ENCODE results near the gene CLCA1.

CLCA1 gene

GRCh38 chr1:86423873-86424272, 44.9 kb upstream of the CLCA1 start, which contains the start of gene CLCA2:
CLCA2 (plus strand) TSS chr1:86424171; CDS start chr1:86424248, 77 bp downstream.
- H3K4me2 ChIP-seq (ENCODE audit: low read length) = no peak within 1 kb of the TSS
- TF ChIP-seq CTCF (IDR thresholded peaks at IDR 0.05) = no peak
- no peak within 1 kb of the TSS for H3K9ac ChIP-seq
- H3K27ac ChIP-seq = peak within 1 kb of the TSS; percentile 24
- no peaks in the 10 kb centered on the region for H3K79me2 ChIP-seq
- no peaks in the 10 kb centered on the region for H3K4me1 ChIP-seq
- no peaks in the 10 kb centered on the region for H3K9me3 ChIP-seq (ENCODE audit: control insufficient read depth, low read length)
- no peaks in the 10 kb centered on the region for H3K27me3 ChIP-seq (ENCODE audit: control insufficient read depth, insufficient read depth, low read length)
- H2AFZ ChIP-seq = no peak within 1 kb of the TSS
- H3K4me3 ChIP-seq (ENCODE audit: low read depth, low read length) = no peak within 1 kb of the TSS
- no peaks in the 10 kb centered on the region for H3K36me3 ChIP-seq (ENCODE audit: control insufficient read depth, insufficient read depth, low read length)

GRCh38 chr1:86429122-86429725, 39.5 kb upstream of the CLCA1 start:
- no peaks in the 10 kb centered on the region for H3K27me3 ChIP-seq (ENCODE audit: control insufficient read depth, insufficient read depth, low read length)
- peak overlapping the region; percentile 80 for H3K27ac ChIP-seq
- H3K4me2 ChIP-seq (ENCODE audit: low read length) = peak overlapping the region; percentile 54
- H3K4me3 ChIP-seq (ENCODE audit: low read depth, low read length) = no peak overlapping the region
- H3K9ac ChIP-seq = no peak overlapping the region
- TF ChIP-seq CTCF (IDR thresholded peaks at IDR 0.05) = no peak
- H3K4me1 ChIP-seq = peaks cover 10% of the 10 kb centered on the region
- H3K9me3 ChIP-seq (ENCODE audit: control insufficient read depth, low read length) = no peaks in the 10 kb centered on the region
- peak overlapping the region; percentile 38 for H2AFZ ChIP-seq
- H3K79me2 ChIP-seq = no peaks in the 10 kb centered on the region
- H3K36me3 ChIP-seq (ENCODE audit: control insufficient read depth, insufficient read depth, low read length) = no peaks in the 10 kb centered on the region

GRCh38 chr1:86429835-86430234, 38.9 kb upstream of the CLCA1 start:
- Histone ChIP-seq H3K4me1 (peaks cover 10% of the 10 kb centered on the region), H2AFZ (peak overlapping the region; percentile 56), H3K4me3 (ENCODE audit: low read depth, low read length) (no peak overlapping the region), H3K36me3 (ENCODE audit: control insufficient read depth, insufficient read depth, low read length) (no peaks in the 10 kb centered on the region), H3K79me2 (no peaks in the 10 kb centered on the region), H3K9me3 (ENCODE audit: control insufficient read depth, low read length) (no peaks in the 10 kb centered on the region), H3K4me2 (ENCODE audit: low read length) (peak overlapping the region; percentile 54), H3K9ac (no peak overlapping the region), H3K27me3 (ENCODE audit: control insufficient read depth, insufficient read depth, low read length) (no peaks in the 10 kb centered on the region), H3K27ac (peak overlapping the region; percentile 80)
- no peak for TF ChIP-seq CTCF (IDR thresholded peaks at IDR 0.05)

GRCh38 chr1:86430376-86430775, 38.4 kb upstream of the CLCA1 start:
- TF ChIP-seq CTCF (IDR thresholded peaks at IDR 0.05) = no peak
- peak overlapping the region; percentile 56 for H2AFZ ChIP-seq
- no peak overlapping the region for H3K9ac ChIP-seq
- no peaks in the 10 kb centered on the region for H3K27me3 ChIP-seq (ENCODE audit: control insufficient read depth, insufficient read depth, low read length)
- peak overlapping the region; percentile 80 for H3K27ac ChIP-seq
- H3K79me2 ChIP-seq = no peaks in the 10 kb centered on the region
- H3K36me3 ChIP-seq (ENCODE audit: control insufficient read depth, insufficient read depth, low read length) = no peaks in the 10 kb centered on the region
- H3K4me2 ChIP-seq (ENCODE audit: low read length) = peak overlapping the region; percentile 54
- no peaks in the 10 kb centered on the region for H3K9me3 ChIP-seq (ENCODE audit: control insufficient read depth, low read length)
- peaks cover 10% of the 10 kb centered on the region for H3K4me1 ChIP-seq
- H3K4me3 ChIP-seq (ENCODE audit: low read depth, low read length) = no peak overlapping the region

- Histone ChIP-seq H3K79me2 (no peaks in the 10 kb centered on the region), H3K27me3 (ENCODE audit: control insufficient read depth, insufficient read depth, low read length) (no peaks in the 10 kb centered on the region), H3K4me3 (ENCODE audit: low read depth, low read length) (no peak overlapping the region), H3K27ac (no peak overlapping the region), H2AFZ (no peak overlapping the region), H3K4me2 (ENCODE audit: low read length) (no peak overlapping the region), H3K9me3 (ENCODE audit: control insufficient read depth, low read length) (no peaks in the 10 kb centered on the region), H3K9ac (no peak overlapping the region), H3K4me1 (peaks cover 10% of the 10 kb centered on the region), H3K36me3 (ENCODE audit: control insufficient read depth, insufficient read depth, low read length) (no peaks in the 10 kb centered on the region)
- no peak for TF ChIP-seq CTCF (IDR thresholded peaks at IDR 0.05)
These were observed 34.7 kb upstream of the CLCA1 start for GRCh38 chr1:86434059-86434458.
